SKM-1 (cell line): ENCODE measurements around the gene FAF1.
"Not testable (repeated sequence)": the region's sequence is repeated elsewhere in the genome, so short reads cannot be mapped to it uniquely, and the experiment has no call there.

Experiments
- DNase-seq: peaks from one replicate; lab custom pipeline; 2025; ENCODE audit not compliant: unreplicated experiment; lab: John Stamatoyannopoulos, UW

Gene FAF1

DNA sequence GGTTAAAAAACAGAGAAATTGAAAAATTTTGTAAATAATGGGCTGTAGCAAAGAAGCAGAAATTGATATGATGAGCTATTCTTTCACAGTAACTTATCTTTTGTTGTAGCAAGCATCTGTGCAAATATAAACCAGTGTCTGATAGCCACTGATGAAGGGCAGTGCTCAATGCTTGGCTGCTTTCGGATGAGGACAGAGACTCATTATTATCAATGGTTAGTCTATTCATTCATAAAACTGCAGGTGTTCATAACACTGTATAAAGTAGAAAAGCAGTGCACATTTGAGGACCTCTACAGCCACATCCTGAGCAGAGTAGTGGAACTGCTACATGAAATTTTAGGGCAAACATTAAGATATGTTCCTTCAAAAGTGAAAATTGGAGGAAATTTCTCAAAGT lies 107.2 kb downstream of the FAF1 start:
- no peak for DNase-seq

DNA sequence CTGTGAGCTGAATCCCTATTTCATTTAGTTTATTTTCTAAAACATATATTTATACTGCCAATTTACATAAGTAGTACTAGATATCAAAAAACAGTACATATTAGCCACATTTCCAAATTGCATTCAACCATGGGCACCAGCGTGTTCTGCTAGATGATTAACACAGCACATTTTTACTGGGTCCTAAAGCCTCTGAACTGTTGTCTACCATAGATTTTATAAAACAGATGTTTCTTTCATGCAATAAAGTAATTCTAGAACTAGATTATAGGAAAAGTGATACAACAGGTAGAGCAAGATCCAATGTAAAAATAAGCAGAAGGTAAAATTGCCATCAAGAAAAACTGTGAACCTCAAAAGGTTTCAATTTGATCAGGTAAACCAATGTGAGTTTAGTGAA lies 108.6 kb downstream of the FAF1 start:
- DNase-seq, result no peak

GRCh38 chr1:50851034-50851433 lies 109.0 kb downstream of the FAF1 start:
- no peak for DNase-seq

DNA sequence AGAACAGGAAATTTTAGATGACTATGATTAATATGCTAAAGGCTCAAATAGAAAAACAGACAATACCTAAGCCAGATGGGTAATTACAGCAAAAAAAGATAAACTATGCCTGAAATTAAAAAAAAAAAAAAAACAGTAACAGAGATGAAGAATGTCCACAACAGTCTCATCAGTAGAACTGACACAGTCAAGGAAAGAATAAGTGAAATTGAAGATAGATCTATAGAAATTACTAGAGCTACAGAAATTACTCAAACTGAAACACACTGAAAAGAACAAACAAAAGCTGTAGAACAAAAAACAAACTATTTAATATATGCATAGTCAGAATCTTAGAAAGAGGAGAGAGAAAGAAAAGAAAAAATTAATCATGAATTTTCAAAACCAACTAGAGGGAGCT lies 112.8 kb downstream of the FAF1 start:
- DNase-seq, result no peak

DNA sequence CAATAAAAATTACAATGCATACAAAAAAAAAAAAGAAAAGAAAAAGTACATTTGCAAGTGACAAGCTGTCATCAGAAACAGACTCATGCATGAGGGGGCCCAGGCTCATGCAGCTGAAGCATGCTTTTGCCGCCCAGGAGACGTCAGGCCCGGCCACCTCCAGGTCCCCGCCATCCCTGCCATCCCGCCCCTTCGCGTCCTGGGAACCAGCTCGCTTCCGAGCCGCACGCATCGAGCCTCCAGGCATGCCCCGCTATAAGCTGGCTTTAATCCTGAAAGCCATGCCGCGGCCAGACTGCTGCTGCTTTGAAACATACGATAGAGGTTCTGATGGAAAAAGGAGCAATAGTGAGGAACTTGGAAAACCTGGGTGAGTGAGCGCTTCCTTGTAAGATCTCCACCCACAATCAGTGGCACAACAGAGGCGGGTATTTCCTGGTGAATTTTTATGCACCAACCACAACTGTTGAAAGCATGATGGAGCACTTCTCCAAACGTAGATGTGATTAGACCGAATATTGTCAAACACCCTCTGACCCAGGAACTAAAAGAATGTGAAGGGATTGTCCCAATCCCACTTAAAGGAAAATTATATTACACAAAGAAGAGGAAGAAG lies 113.7 kb downstream of the FAF1 start:
- DNase-seq, result no peak

GRCh38 chr1:50841791-50842387 lies 118.2 kb downstream of the FAF1 start:
- DNase-seq, result no peak

DNA sequence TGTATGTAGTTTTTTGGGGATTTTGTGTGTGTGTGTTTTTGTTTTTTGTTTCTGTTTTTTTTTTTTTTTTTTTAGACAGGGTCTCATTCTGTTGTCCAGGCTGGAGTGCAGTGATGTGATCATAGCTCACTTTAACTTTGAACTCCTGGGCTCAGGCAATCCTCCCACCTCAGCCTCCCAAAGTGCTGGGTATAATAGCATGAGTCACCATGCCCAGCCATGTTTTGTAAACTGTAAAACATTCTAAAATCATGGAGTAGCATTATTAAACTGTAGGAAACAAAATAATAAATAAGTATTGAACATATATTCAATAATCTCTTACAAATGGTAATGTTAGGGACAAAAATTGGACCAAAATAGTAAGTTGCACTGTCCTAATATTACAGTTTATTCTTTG lies 124.0 kb downstream of the FAF1 start:
- DNase-seq, result no peak

DNA sequence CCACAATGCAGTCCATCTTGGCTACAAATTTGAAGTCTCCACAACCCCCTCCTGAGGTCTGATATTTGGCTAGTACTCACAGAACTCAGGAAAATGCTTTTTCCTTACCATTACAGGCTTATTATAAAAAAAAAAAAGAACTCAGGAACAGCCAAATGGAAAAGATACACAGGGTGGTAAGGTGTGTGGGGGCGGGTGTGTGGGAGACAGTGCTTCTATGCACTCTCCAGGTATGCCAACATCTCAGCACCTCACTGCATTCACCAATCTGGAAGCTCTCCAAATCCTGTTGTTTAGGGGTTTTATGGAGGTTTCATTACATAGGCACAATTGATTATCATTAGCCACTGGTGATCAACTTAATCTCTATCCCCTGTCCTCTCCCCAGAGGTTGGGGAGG lies 126.9 kb downstream of the FAF1 start:
- no peak for DNase-seq

- no peak for DNase-seq
Measured at GRCh38 chr1:50832167-50832566, 127.9 kb downstream of the FAF1 start.

DNA sequence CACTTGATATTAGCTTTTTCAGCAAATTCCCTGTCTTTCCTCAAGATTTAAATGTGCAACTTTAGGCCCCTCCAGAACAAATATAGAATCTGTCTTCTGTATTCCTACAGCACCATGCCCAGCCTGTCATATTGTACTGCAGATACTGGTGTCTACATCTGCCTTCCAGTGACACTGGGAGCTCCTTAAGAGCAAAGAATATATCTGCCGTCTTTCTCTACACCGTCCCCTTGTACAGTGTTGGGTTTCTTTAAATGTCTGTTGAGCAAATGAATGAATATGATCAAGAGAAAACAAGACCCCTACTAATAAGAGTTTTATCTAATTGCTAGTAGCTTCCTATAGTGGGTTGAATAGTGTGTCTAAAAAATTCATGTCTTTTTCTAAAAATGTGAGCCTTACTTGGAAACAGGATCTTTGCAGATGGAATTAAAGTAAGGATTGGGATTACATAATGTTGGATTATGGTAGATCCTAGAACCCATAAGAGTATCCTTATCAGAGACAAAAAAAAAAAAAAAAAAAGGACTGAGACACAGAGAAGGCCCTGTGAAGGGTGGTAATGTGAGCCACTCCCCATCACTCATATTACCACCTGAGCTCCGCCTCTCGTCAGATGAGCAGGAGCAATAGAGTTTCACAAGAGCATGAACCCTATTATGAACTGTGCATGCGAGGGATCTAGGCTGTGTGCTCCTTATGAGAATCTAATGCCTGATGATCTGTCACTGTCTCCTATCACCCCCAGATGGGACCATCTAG lies 128.6 kb downstream of the FAF1 start:
- no peak for DNase-seq

- no peak for DNase-seq
Measured at GRCh38 chr1:50830621-50831020, 129.4 kb downstream of the FAF1 start.

GRCh38 chr1:50829014-50829958 lies 130.8 kb downstream of the FAF1 start:
- no peak for DNase-seq

DNA sequence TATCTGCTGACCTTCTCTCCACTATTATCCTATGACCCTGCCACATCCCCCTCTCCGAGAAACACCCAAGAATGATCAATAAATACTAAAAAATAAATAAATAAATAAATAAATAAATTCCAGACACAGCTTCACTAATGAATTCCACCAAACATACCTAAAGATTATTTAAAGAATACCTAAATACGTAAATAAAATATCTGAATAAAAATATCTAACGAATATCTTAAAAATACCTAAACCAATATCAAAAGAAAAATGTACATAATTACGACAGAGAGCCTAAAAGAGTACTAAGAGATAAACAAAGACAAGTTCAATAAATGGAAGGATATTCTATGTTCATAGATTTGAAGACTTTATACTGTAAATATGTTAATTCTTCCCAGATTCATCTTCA lies 132.5 kb downstream of the FAF1 start:
- DNase-seq, result no peak

DNA sequence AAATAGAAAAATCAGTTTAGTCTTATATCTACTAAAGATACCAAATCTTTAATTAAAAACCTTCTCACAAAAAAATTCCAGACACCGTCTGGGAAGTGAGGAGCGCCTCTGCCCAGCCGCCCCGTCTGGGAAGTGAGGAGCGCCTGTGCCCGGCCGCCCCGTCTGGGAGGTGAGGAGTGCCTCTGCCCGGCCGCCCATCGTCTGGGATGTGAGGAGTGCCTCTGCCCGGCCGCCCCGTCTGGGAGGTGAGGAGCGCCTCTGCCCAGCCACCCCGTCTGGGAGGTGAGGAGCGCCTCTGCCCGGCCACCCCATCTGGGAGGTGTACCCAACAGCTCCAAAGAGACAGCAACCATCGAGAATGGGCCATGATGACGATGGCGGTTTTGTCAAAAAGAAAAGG lies 133.3 kb downstream of the FAF1 start:
- DNase-seq, result not testable (repeated sequence)

- DNase-seq, result no peak
Measured at GRCh38 chr1:50822035-50822776, 137.9 kb downstream of the FAF1 start.

- DNase-seq, result no peak
Measured at GRCh38 chr1:50820545-50820944, 139.5 kb downstream of the FAF1 start.

DNA sequence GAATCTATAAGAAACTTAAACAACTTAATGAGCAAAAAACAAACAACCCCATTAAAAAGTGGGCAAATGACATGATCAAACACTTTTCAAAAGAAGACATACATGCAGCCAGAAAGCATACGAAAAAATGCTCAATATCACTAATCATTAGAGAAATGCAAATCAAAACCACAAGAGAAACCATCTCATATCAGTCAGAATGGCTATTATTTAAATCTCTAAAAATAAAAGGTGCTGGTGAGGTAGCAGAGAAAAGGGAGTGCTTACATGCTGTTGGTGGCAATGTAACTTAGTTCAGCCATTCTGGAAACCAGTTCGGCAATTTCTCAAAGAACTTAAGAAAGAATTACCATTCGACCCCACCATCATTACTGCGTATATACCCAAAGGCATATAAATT lies 147.7 kb downstream of the FAF1 start:
- DNase-seq, result no peak

DNA sequence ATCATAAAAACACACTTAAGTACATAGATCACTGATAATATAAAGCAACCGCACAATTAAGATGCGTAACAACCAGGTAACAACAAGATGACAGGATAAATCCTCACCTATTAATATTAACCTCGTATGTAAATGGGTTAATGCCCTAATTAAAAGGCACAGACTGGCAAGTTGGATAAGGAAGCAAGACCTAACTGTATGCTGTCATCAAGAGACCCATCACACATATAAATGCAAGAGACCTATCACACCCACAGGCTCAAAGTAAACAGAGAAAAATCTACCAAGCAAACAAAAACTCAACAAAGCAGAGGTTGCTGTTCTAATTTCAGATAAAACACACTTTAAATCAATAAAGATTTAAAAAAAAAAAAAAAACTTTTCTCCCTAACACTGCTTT lies 151.8 kb downstream of the FAF1 start:
- DNase-seq, result no peak

DNA sequence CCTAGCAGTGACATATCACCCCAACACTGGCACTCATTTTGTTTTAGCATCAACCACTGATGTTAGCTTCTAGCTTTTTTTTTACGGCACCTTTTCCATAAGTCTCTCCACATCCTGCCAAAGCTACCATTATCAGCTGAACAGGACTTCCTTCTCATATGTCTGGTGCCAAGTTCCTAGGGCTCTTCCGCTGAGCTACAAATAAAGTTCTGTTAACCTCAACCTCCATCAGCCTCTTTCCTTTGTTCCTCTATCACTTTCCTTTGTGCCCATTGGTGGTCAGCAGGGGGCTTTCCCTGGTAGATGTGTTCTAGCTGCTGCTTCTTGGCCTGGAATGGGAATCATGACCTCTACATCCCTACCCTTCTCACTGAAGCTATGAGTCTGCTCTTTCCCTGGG lies 163.8 kb downstream of the FAF1 start:
- no peak for DNase-seq

DNA sequence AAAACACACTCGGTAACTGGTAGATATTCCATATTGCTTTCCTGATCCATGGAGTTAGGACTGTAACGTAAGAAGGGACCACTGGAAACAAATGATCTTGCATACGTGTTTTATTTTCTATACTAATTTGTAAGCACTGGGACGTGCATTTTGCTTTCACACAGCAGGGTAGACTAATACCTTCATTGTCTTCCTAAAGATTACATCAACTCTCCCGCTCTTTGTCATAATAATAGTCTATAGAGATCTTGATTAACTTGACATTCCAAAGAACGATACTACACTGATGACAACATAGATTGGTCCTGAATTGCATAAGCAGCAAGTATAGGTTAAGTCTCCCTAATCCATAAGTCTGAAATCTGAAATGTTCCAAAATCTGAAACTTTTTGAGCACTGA lies 166.5 kb downstream of the FAF1 start:
- no peak for DNase-seq

DNA sequence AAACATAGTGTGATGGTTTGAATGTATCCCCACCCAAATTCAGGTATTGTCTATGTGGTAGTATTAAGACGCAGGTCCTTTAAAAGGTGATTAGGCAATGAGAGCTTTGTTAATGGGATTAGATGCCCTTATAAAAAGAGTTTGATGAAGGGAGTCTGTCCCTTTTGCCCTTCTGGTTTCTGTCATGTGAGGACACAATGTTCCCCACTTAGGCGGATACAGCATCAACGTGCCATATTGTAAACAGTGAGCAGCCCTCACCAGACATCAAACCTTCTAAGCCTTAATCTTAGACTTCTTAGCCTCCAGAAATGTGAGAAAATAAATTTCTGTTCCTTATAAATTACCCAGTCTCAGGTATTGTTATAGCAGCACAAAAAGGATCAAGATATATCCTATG lies 172.8 kb downstream of the FAF1 start:
- DNase-seq, result no peak
